ENCODE measurements around the gene PALB2. TPM values are rescaled to one million over a fixed set of nuclear protein-coding genes. Genes with fewer than 3 reads are reported as not detected.

PALB2 gene
- total and polyA plus RNA-seq, 10 of the 15 experiments (the other 5 are each of a cell fraction or from before 2014, with no cell fraction given) = 9.2 to 24.6 (median 17.6) TPM

DNA sequence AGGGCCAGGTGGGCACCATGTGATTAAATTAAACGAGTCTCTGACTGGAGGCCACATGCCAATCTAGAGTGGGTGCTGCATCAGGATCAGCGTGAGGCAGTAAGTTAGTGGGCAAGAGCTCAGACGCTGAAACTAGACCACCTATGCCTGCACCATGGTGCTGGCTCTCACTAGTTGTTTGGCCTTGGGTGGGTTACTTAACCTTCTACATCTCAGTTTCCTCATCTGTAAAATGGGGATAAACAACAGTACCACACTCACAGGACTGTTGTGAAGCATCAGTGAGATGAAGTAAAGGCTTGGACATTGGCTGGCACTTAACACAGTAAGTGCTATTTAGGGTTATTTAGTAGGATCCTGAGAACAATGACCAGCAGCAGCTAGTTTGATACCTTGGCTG is 50.9 kb downstream of the PALB2 start:
- intact Hi-C loops (cut with micrococcal nuclease; ENCODE audit: unreplicated experiment) = no loop called here
- TF ChIP-seq, protein P1, sequence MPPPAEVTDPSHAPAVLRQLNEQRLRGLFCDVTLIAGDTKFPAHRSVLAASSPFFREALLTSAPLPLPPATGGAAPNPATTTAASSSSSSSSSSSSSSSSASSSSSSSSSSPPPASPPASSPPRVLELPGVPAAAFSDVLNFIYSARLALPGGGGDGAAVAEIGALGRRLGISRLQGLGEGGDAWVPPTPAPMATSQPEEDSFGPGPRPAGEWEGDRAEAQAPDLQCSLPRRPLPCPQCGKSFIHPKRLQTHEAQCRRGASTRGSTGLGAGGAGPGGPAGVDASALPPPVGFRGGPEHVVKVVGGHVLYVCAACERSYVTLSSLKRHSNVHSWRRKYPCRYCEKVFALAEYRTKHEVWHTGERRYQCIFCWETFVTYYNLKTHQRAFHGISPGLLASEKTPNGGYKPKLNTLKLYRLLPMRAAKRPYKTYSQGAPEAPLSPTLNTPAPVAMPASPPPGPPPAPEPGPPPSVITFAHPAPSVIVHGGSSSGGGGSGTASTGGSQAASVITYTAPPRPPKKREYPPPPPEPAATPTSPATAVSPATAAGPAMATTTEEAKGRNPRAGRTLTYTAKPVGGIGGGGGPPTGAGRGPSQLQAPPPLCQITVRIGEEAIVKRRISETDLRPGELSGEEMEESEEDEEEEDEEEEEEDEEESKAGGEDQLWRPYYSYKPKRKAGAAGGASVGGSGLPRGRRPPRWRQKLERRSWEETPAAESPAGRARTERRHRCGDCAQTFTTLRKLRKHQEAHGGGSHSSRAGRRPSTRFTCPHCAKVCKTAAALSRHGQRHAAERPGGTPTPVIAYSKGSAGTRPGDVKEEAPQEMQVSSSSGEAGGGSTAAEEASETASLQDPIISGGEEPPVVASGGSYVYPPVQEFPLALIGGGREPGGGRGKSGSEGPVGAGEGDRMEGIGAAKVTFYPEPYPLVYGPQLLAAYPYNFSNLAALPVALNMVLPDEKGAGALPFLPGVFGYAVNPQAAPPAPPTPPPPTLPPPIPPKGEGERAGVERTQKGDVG (CRISPR knock-in tag; IDR thresholded peaks at IDR 0.05) = no peak
- TF ChIP-seq, protein P2, sequence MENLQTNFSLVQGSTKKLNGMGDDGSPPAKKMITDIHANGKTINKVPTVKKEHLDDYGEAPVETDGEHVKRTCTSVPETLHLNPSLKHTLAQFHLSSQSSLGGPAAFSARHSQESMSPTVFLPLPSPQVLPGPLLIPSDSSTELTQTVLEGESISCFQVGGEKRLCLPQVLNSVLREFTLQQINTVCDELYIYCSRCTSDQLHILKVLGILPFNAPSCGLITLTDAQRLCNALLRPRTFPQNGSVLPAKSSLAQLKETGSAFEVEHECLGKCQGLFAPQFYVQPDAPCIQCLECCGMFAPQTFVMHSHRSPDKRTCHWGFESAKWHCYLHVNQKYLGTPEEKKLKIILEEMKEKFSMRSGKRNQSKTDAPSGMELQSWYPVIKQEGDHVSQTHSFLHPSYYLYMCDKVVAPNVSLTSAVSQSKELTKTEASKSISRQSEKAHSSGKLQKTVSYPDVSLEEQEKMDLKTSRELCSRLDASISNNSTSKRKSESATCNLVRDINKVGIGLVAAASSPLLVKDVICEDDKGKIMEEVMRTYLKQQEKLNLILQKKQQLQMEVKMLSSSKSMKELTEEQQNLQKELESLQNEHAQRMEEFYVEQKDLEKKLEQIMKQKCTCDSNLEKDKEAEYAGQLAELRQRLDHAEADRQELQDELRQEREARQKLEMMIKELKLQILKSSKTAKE (IDR thresholded peaks at IDR 0.05; ENCODE audit: low read depth, poor library complexity, severe bottlenecking) = no peak
- no peak for TF ChIP-seq KLF5 (IDR thresholded peaks at IDR 0.05; ENCODE audit: partially characterized antibody)
- TF ChIP-seq, protein P3, sequence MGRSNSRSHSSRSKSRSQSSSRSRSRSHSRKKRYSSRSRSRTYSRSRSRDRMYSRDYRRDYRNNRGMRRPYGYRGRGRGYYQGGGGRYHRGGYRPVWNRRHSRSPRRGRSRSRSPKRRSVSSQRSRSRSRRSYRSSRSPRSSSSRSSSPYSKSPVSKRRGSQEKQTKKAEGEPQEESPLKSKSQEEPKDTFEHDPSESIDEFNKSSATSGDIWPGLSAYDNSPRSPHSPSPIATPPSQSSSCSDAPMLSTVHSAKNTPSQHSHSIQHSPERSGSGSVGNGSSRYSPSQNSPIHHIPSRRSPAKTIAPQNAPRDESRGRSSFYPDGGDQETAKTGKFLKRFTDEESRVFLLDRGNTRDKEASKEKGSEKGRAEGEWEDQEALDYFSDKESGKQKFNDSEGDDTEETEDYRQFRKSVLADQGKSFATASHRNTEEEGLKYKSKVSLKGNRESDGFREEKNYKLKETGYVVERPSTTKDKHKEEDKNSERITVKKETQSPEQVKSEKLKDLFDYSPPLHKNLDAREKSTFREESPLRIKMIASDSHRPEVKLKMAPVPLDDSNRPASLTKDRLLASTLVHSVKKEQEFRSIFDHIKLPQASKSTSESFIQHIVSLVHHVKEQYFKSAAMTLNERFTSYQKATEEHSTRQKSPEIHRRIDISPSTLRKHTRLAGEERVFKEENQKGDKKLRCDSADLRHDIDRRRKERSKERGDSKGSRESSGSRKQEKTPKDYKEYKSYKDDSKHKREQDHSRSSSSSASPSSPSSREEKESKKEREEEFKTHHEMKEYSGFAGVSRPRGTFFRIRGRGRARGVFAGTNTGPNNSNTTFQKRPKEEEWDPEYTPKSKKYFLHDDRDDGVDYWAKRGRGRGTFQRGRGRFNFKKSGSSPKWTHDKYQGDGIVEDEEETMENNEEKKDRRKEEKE (IDR thresholded peaks at IDR 0.05) = no peak
- no peak for TF ChIP-seq ESRRA (IDR thresholded peaks at IDR 0.05; ENCODE audit: low read length)
- no peak for TF ChIP-seq ZSCAN29 (IDR thresholded peaks at IDR 0.05)
- no peak for TF ChIP-seq BRCA1 (IDR thresholded peaks at IDR 0.05; ENCODE audit: low read depth, low read length)
- no peak for TF ChIP-seq MEF2A (IDR thresholded peaks at IDR 0.05; ENCODE audit: insufficient read depth, low read depth, low read length)
- TF ChIP-seq, protein P4, sequence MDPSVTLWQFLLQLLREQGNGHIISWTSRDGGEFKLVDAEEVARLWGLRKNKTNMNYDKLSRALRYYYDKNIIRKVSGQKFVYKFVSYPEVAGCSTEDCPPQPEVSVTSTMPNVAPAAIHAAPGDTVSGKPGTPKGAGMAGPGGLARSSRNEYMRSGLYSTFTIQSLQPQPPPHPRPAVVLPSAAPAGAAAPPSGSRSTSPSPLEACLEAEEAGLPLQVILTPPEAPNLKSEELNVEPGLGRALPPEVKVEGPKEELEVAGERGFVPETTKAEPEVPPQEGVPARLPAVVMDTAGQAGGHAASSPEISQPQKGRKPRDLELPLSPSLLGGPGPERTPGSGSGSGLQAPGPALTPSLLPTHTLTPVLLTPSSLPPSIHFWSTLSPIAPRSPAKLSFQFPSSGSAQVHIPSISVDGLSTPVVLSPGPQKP (IDR thresholded peaks at IDR 0.05; ENCODE audit: low read depth, low read length) = no peak
- Histone ChIP-seq H3K4me3 (no peak overlapping the region), H3K4me2 (ENCODE audit: control insufficient read depth, insufficient read depth) (no peak overlapping the region), H3K79me2 (ENCODE audit: control insufficient read depth, insufficient read depth, low read length) (peaks cover 38% of the 10 kb centered on the region), H2AFZ (ENCODE audit: control insufficient read depth, low read depth, low read length) (no peak overlapping the region), H3K27me3 (replicated peaks in 1 of 2; ENCODE audit: control insufficient read depth in 2 of 2, insufficient read depth in 2 of 2, low read length in 1 of 2) (no peaks in the 10 kb centered on the region), H3K4me1 (ENCODE audit: control insufficient read depth, insufficient read depth, low read length) (peaks cover 10% of the 10 kb centered on the region), H3K27ac (ENCODE audit: control insufficient read depth, insufficient read depth) (no peak overlapping the region), H4K20me1 (ENCODE audit: control insufficient read depth, insufficient read depth) (no peaks in the 10 kb centered on the region; the same call in 1 of the 2 replicates), H3K9me3 (replicated peaks; ENCODE audit: control insufficient read depth, insufficient read depth, low read length) (no peaks in the 10 kb centered on the region), H3K9ac (ENCODE audit: control insufficient read depth, insufficient read depth, low read length) (no peak overlapping the region), H3K36me3 (ENCODE audit: control insufficient read depth in 2 of 2, insufficient read depth in 2 of 2, low read length in 1 of 2) (peaks cover 9 to 28% of the 10 kb centered on the region in 2 experiments)
- BruUV-seq (replicated peaks) = no TSS peak
- no peak for FAIRE-seq
- ChIA-PET CTCF (no interaction called here), POLR2A (no interaction called here), SMC1A (ENCODE audit: uncharacterized antibody, unreplicated experiment) (no interaction called here), RAD21 (ENCODE audit: unreplicated experiment) (no interaction called here)
- ATAC-seq = no peak
- in situ Hi-C loops (cut with MboI) = no loop called here
- WGBS (ENCODE audit: insufficient coverage, insufficient replicate concordance, low lambda C conversion rate, missing lambda C conversion rate) = 85% methylated on average over 3 of the region's 3 CpGs
- DNase-seq (ENCODE audit: low read depth, low spot score) = no peak
